Mesothelial cell of epicardium (in vitro differentiated cells): ENCODE data around the gene ZNF668. TPM values are rescaled to one million over a fixed set of nuclear protein-coding genes. Genes with fewer than 3 reads are reported as not detected.

Source experiments
- DNase-seq, 2 experiments: peaks; one replicate each; pipeline ENCODE4 v3.0.0; 2021; ENCODE audit warnings: low spot score in 2 of 2; ENCODE audit not compliant: unreplicated experiment in 2 of 2
- H3K27ac Mint-ChIP-seq: 2 replicates; pipeline ENCODE4 v1.8.0; 2021; ENCODE audit warnings: mixed read lengths
- H3K27me3 Mint-ChIP-seq: 2 replicates; pipeline ENCODE4 v1.8.0; 2021; ENCODE audit warnings: low read depth, mixed read lengths
- H3K36me3 Mint-ChIP-seq: 2 replicates; pipeline ENCODE4 v1.8.0; 2021; ENCODE audit warnings: mixed read lengths
- H3K4me1 Mint-ChIP-seq: 2 replicates; pipeline ENCODE4 v1.8.0; 2021; ENCODE audit warnings: mixed read lengths
- H3K4me3 Mint-ChIP-seq: 2 replicates; pipeline ENCODE4 v1.8.0; 2021; ENCODE audit warnings: mild to moderate bottlenecking, moderate library complexity, mixed read lengths
- H3K9me3 Mint-ChIP-seq: 2 replicates; pipeline ENCODE4 v1.8.0; 2021; ENCODE audit warnings: mixed read lengths
- total RNA-seq: library from RNA; stranded (reverse); gene quantifications from 3 replicates; pipeline ENCODE4 v1.2.1, GENCODE V29; 2021
- TF ChIP-seq, protein P1 (sequence below): fragments of 200-600 bp; sonication (generic); IDR thresholded peaks from one replicate; pipeline ENCODE4 v1.5.0; 2021; ENCODE audit warnings: antibody characterized with exemption; ENCODE audit not compliant: unreplicated experiment

Gene ZNF668
- total RNA-seq, 1 donor from 2014 or later, result 12.8 TPM

- Mint-ChIP-seq H3K36me3 (peaks cover 4% of the 10 kb centered on the region), H3K4me1 (no peaks in the 10 kb centered on the region), H3K4me3 (no peak overlapping the region), H3K9me3 (no peaks in the 10 kb centered on the region), H3K27ac (no peak overlapping the region), H3K27me3 (no peaks in the 10 kb centered on the region)
- no peak for DNase-seq
- TF ChIP-seq, protein P1, sequence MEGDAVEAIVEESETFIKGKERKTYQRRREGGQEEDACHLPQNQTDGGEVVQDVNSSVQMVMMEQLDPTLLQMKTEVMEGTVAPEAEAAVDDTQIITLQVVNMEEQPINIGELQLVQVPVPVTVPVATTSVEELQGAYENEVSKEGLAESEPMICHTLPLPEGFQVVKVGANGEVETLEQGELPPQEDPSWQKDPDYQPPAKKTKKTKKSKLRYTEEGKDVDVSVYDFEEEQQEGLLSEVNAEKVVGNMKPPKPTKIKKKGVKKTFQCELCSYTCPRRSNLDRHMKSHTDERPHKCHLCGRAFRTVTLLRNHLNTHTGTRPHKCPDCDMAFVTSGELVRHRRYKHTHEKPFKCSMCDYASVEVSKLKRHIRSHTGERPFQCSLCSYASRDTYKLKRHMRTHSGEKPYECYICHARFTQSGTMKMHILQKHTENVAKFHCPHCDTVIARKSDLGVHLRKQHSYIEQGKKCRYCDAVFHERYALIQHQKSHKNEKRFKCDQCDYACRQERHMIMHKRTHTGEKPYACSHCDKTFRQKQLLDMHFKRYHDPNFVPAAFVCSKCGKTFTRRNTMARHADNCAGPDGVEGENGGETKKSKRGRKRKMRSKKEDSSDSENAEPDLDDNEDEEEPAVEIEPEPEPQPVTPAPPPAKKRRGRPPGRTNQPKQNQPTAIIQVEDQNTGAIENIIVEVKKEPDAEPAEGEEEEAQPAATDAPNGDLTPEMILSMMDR, result no peak
These were observed 12.5 kb upstream of the ZNF668 start for GRCh38 chr16:31086629-31086906.

- no peak overlapping the region for H3K27ac Mint-ChIP-seq
These were observed 12.0 kb upstream of the ZNF668 start for GRCh38 chr16:31085873-31086628.

DNA sequence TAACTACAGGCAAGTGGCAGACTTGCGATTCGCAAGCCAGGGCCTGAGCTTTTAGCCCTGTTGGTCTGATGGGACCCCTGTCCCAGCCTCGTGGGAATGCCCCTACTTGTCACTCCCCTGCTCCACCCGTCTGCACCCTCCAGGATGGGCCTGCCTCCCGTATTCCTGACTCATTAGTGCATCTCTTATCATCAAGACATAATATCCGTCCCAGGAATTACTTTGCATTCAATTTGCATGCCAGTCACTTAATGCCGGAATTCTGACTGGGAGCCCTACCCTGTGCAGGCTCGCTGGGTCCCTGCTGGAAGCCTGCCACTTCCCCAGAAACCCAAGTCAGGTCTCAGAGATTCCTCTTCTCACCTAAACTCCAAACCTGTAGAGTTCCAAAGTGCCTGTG is 11.4 kb upstream of the ZNF668 start:
- no peaks in the 10 kb centered on the region for H3K4me1 Mint-ChIP-seq
- no peak overlapping the region for H3K27ac Mint-ChIP-seq
- no peaks in the 10 kb centered on the region for H3K27me3 Mint-ChIP-seq
- DNase-seq, result no peak
- peaks cover 8% of the 10 kb centered on the region for H3K36me3 Mint-ChIP-seq
- no peaks in the 10 kb centered on the region for H3K9me3 Mint-ChIP-seq
- H3K4me3 Mint-ChIP-seq, result no peak overlapping the region
- TF ChIP-seq, protein P1, result no peak

More at GRCh38 chr16:31085873-31086628, 12.0 kb upstream of the ZNF668 start:
- H3K36me3 Mint-ChIP-seq, result peaks cover 4% of the 10 kb centered on the region
- no peak overlapping the region for H3K4me3 Mint-ChIP-seq
- no peaks in the 10 kb centered on the region for H3K27me3 Mint-ChIP-seq
- H3K4me1 Mint-ChIP-seq, result no peaks in the 10 kb centered on the region
- TF ChIP-seq, protein P1, result no peak
- H3K9me3 Mint-ChIP-seq, result no peaks in the 10 kb centered on the region
- DNase-seq, result no peak

GRCh38 chr16:31084584-31085302 is 10.7 kb upstream of the ZNF668 start:
- TF ChIP-seq, protein P1, result no peak
- Mint-ChIP-seq H3K4me1 (no peaks in the 10 kb centered on the region), H3K36me3 (peaks cover 8% of the 10 kb centered on the region), H3K9me3 (no peaks in the 10 kb centered on the region), H3K27ac (no peak overlapping the region), H3K27me3 (no peaks in the 10 kb centered on the region), H3K4me3 (no peak overlapping the region)
- DNase-seq, result no peak

GRCh38 chr16:31083981-31084380 is 9.9 kb upstream of the ZNF668 start:
- no peak overlapping the region for H3K27ac Mint-ChIP-seq
- TF ChIP-seq, protein P1, result no peak
- H3K4me3 Mint-ChIP-seq, result no peak overlapping the region
- H3K27me3 Mint-ChIP-seq, result no peaks in the 10 kb centered on the region
- no peaks in the 10 kb centered on the region for H3K9me3 Mint-ChIP-seq
- H3K4me1 Mint-ChIP-seq, result no peaks in the 10 kb centered on the region
- H3K36me3 Mint-ChIP-seq, result peaks cover 12% of the 10 kb centered on the region
- no peak for DNase-seq
